RWPE2 (cell line): ENCODE data around the gene SPATA31D3.
"Not testable (repeated sequence)": the region's sequence is repeated elsewhere in the genome, so short reads cannot be mapped to it uniquely, and the experiment has no call there.

Experiments used
- ATAC-seq: fragments of 200-7000 bp; cut with Tn5 transposase; 3 replicates; pipeline ENCODE4 v1.9.1; 2021; ENCODE audit warnings: low read depth
- DNase-seq: peaks from one replicate; pipeline ENCODE4 v3.0.0-alpha.2; 2020; ENCODE audit warnings: low spot score
- H3K27ac ChIP-seq: fragments of 450-650 bp; 2 replicates; pipeline ENCODE4 v1.5.1; 2017; ENCODE audit warnings: mild to moderate bottlenecking; ENCODE audit not compliant: poor library complexity, severe bottlenecking
- H3K27me3 ChIP-seq: fragments of 250-450 bp; sonication (Bioruptor Pico); 2 replicates; pipeline ENCODE4 v1.5.1; 2021; ENCODE audit warnings: mild to moderate bottlenecking, moderate library complexity; ENCODE audit not compliant: insufficient read depth, poor library complexity, severe bottlenecking
- H3K36me3 ChIP-seq: fragments of 250-450 bp; sonication (Bioruptor Pico); 2 replicates; pipeline ENCODE4 v1.5.1; 2020; ENCODE audit warnings: low read depth, mild to moderate bottlenecking, moderate library complexity
- H3K4me1 ChIP-seq: fragments of 250-450 bp; sonication (Bioruptor Pico); 2 replicates; pipeline ENCODE4 v1.5.1; 2021; ENCODE audit warnings: mild to moderate bottlenecking, moderate library complexity; ENCODE audit not compliant: insufficient read depth, poor library complexity, severe bottlenecking
- H3K4me3 ChIP-seq: fragments of 250-450 bp; sonication (Bioruptor Pico); 2 replicates; pipeline ENCODE4 v1.5.1; 2021; ENCODE audit warnings: mild to moderate bottlenecking, moderate library complexity; ENCODE audit not compliant: severe bottlenecking
- H3K9me3 ChIP-seq: fragments of 250-450 bp; sonication (Bioruptor Pico); 2 replicates; pipeline ENCODE4 v1.5.1; 2021; ENCODE audit warnings: mild to moderate bottlenecking, moderate library complexity; ENCODE audit not compliant: severe bottlenecking
- TF ChIP-seq, protein P1 (sequence below): fragments of 450-650 bp; IDR thresholded peaks from one replicate; pipeline ENCODE4 v1.5.1; 2017; ENCODE audit warnings: mild to moderate bottlenecking, moderate library complexity; ENCODE audit not compliant: poor library complexity, severe bottlenecking

The SPATA31D3 gene

DNA sequence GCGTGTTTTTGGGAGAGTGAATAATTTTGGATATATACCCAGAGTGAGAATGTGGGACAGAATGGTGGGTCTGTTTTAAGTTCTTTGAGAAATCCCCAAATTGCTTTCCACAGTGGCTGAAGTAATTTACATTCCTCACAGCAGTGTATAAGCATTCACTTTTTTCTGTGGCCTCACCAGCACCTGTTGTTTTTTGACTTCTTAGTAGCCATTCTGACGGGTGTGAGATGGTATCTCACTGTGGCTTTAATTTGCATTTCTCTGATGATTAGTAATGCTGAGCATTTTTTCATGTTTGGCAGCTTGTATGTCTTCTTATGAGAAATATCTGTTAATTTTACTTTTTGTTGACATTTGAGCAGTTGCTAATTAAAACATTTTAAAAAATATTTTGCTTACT, 35.9 kb downstream of the SPATA31D3 start:
- Histone ChIP-seq H3K4me1 (no peaks in the 10 kb centered on the region), H3K9me3 (no peaks in the 10 kb centered on the region), H3K27ac (no peak overlapping the region), H3K36me3 (no peaks in the 10 kb centered on the region), H3K4me3 (no peak overlapping the region), H3K27me3 (no peaks in the 10 kb centered on the region)
- TF ChIP-seq, protein P1, sequence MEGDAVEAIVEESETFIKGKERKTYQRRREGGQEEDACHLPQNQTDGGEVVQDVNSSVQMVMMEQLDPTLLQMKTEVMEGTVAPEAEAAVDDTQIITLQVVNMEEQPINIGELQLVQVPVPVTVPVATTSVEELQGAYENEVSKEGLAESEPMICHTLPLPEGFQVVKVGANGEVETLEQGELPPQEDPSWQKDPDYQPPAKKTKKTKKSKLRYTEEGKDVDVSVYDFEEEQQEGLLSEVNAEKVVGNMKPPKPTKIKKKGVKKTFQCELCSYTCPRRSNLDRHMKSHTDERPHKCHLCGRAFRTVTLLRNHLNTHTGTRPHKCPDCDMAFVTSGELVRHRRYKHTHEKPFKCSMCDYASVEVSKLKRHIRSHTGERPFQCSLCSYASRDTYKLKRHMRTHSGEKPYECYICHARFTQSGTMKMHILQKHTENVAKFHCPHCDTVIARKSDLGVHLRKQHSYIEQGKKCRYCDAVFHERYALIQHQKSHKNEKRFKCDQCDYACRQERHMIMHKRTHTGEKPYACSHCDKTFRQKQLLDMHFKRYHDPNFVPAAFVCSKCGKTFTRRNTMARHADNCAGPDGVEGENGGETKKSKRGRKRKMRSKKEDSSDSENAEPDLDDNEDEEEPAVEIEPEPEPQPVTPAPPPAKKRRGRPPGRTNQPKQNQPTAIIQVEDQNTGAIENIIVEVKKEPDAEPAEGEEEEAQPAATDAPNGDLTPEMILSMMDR, result no peak
- DNase-seq (no peak), ATAC-seq (no peak)

DNA sequence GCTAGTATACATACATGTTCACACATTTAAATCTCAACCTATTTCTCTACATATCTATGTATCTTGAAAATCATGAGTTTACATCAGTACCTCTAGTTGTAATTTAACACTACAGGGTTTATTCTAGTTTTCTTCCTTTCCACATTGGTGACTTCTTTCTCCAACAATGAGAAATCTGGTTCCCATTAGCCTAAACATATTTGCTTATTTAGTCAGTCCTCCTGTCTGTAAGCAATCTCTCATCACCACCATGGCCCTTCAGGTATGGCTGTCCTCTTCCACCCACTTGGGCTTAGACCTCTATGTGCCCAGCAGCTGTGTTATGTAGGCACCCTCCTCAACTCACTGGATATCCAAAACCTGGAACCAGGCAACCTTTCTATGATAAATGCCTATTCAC, 37.3 kb downstream of the SPATA31D3 start:
- Histone ChIP-seq H3K27ac (no peak overlapping the region), H3K27me3 (no peaks in the 10 kb centered on the region), H3K4me1 (no peaks in the 10 kb centered on the region), H3K9me3 (no peaks in the 10 kb centered on the region), H3K4me3 (no peak overlapping the region), H3K36me3 (no peaks in the 10 kb centered on the region)
- DNase-seq (no peak), ATAC-seq (no peak)
- TF ChIP-seq, protein P1, result no peak

DNA sequence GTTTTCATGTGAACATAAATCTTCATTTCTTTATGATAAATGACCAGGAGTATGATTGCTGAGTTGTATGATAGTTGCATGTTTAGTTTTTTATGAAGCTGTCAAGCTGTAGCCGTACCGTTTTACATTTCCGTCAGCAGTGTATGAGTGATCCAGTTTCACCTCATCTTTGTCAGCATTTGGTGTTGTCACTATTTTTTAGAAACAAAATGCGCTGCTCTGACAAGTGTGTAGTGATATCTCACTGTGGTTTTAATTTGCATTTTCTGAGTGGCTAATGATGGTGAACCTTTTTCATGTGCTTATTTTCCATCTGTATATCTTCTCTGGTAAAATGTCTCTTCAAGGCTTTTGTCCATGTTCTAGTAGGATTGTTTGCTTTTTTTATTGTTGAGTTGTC, 38.6 kb downstream of the SPATA31D3 start:
- no peak for ATAC-seq
- TF ChIP-seq, protein P1, result no peak
- Histone ChIP-seq H3K27ac (no peak overlapping the region), H3K9me3 (no peaks in the 10 kb centered on the region), H3K4me1 (no peaks in the 10 kb centered on the region), H3K27me3 (no peaks in the 10 kb centered on the region), H3K36me3 (no peaks in the 10 kb centered on the region), H3K4me3 (no peak overlapping the region)
- DNase-seq, result no peak

DNA sequence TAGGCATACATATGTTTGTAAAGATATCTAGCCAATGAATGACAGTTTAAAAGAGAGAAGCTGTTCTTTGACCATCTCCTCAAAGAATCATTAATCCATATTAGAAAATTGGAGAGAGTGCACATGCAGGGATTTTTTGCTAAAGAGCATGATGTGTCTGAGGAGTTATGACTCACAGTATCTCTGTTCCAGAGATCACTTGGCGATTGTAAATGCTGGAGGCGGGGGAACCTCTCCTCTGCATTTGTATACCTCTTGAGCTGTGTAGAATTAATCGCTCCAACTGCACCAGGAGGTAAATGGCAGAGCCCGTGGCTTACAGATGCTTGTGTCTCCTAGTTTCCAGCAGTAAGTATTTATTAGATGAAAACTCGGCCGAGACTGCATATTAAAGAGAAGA, 41.6 kb downstream of the SPATA31D3 start:
- H3K27me3 ChIP-seq, result no peaks in the 10 kb centered on the region
- no peak overlapping the region for H3K27ac ChIP-seq
- no peaks in the 10 kb centered on the region for H3K9me3 ChIP-seq
- H3K4me3 ChIP-seq, result no peak overlapping the region
- ATAC-seq, result no peak
- no peaks in the 10 kb centered on the region for H3K4me1 ChIP-seq
- no peak for DNase-seq
- H3K36me3 ChIP-seq, result no peaks in the 10 kb centered on the region
- TF ChIP-seq, protein P1, result no peak

DNA sequence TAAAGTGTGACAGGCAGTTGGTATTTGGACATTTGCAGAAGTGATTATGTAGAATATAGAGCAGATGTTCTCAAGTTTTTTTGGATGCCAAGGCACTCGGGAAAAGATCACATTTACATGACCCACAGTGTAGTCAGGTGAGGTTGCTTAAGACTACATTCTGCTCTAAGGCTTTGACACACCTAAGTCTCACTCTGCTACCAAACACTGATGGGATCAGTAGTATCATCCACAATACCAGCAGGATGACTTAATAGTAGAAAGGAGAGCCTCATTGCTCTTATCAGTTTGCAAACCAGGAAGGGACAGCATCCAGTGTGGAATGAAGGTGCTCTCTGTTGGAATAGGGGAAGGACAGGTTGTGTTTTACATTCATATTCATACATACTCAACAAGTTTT, 42.8 kb downstream of the SPATA31D3 start:
- DNase-seq (no peak), ATAC-seq (no peak)
- H3K9me3 ChIP-seq, result no peaks in the 10 kb centered on the region
- no peaks in the 10 kb centered on the region for H3K27me3 ChIP-seq
- TF ChIP-seq, protein P1, result no peak
- no peaks in the 10 kb centered on the region for H3K4me1 ChIP-seq
- no peaks in the 10 kb centered on the region for H3K36me3 ChIP-seq
- H3K4me3 ChIP-seq, result no peak overlapping the region
- H3K27ac ChIP-seq, result no peak overlapping the region

DNA sequence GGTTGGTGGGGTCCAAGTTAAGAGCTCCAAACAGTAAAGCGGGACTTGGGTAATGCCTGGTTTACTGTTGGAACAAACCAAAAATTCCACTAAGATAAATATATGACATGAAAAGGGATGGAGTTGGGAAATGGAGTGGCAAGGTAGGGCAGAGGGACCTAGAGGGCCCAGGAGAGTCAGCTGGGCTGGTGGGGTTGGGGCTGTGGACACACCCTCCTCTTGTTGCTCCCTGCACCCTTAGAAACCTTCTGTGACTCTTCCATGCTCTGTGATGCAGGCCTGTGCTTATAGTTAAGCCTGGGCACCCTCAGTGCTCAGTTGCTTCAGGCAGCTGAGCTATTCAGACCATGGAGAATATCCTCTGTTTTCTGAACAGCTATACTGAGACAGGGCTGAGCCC, 45.2 kb downstream of the SPATA31D3 start, which contains the start of gene SPATA31D1:
SPATA31D1 (plus strand) TSS at position 301 of the 400 bp plus-strand sequence; CDS start at position 348, 47 bp downstream.
- ATAC-seq, H3K4me1 ChIP-seq, H3K36me3 ChIP-seq, H3K4me3 ChIP-seq, H3K9me3 ChIP-seq, DNase-seq, H3K27ac ChIP-seq, H3K27me3 ChIP-seq: not testable (repeated sequence)
